ENCODE measurements around the gene TMEM169. TPM values are rescaled to one million over a fixed set of nuclear protein-coding genes. Genes with fewer than 3 reads are reported as not detected.

Gene TMEM169
- total and polyA plus RNA-seq, 2 of the 13 experiments (the other 11 are each of a cell fraction or from before 2014, with no cell fraction given) = 1.5 to 4.5 TPM

- TF ChIP-seq, protein P1, sequence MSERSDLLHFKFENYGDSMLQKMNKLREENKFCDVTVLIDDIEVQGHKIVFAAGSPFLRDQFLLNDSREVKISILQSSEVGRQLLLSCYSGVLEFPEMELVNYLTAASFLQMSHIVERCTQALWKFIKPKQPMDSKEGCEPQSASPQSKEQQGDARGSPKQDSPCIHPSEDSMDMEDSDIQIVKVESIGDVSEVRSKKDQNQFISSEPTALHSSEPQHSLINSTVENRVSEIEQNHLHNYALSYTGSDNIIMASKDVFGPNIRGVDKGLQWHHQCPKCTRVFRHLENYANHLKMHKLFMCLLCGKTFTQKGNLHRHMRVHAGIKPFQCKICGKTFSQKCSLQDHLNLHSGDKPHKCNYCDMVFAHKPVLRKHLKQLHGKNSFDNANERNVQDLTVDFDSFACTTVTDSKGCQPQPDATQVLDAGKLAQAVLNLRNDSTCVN (CRISPR knock-in tag; IDR thresholded peaks at IDR 0.05; ENCODE audit: borderline replicate concordance) = no peak
- TF ChIP-seq ZFY (CRISPR knock-in tag; IDR thresholded peaks at IDR 0.05) = peak; percentile 40; the same call in 1 of the 2 replicates
- TF ChIP-seq HOMEZ (CRISPR knock-in tag; IDR thresholded peaks at IDR 0.05; ENCODE audit: low read depth) = 0 out of 2 replicates have a peak, but pooled peaks have one; percentile 49
- no peak for TF ChIP-seq BCL6 (CRISPR knock-in tag; IDR thresholded peaks at IDR 0.05)
- no peak for TF ChIP-seq YEATS4 (CRISPR knock-in tag; IDR thresholded peaks at IDR 0.05; ENCODE audit: borderline replicate concordance)
- peak; percentile 8; the same call in 1 of the 2 replicates for TF ChIP-seq FOSL2 (CRISPR knock-in tag; IDR thresholded peaks at IDR 0.05)
- 0 out of 2 replicates have a peak, but pooled peaks have one; percentile 41 for TF ChIP-seq MIER2 (CRISPR knock-in tag; IDR thresholded peaks at IDR 0.05)
- TF ChIP-seq ZNF567 (CRISPR knock-in tag; IDR thresholded peaks at IDR 0.05; ENCODE audit: borderline replicate concordance) = 0 out of 2 replicates have a peak, but pooled peaks have one; percentile 27
- no peak for TF ChIP-seq SMARCC2 (IDR thresholded peaks at IDR 0.05)
- TF ChIP-seq ZMYM4 (CRISPR knock-in tag; IDR thresholded peaks at IDR 0.05) = peak; percentile 28; the same call in 1 of the 2 replicates
- TF ChIP-seq KIAA2018 (CRISPR knock-in tag; IDR thresholded peaks at IDR 0.05; ENCODE audit: borderline replicate concordance) = no peak
- TF ChIP-seq CC2D1A (CRISPR knock-in tag; IDR thresholded peaks at IDR 0.05) = no peak
- no peak for TF ChIP-seq KAT2B (IDR thresholded peaks at IDR 0.05; ENCODE audit: borderline replicate concordance, low read depth, low read length)
- TF ChIP-seq CBX1 (IDR thresholded peaks at IDR 0.05; ENCODE audit: low read depth) = no peak
- peak; percentile 45; the same call in 1 of the 2 replicates for TF ChIP-seq ZFX (CRISPR knock-in tag; IDR thresholded peaks at IDR 0.05; ENCODE audit: low read depth)
- TF ChIP-seq EP300 (IDR thresholded peaks at IDR 0.05; ENCODE audit: low read depth in 2 of 2, low read length in 2 of 2) = peak in 1 of 2 experiments; percentile 17; a peak in 1 of 4 replicates
- no peak for TF ChIP-seq EP300 (CRISPR knock-in tag; IDR thresholded peaks at IDR 0.05; ENCODE audit: borderline replicate concordance)
- TF ChIP-seq NFYC (CRISPR knock-in tag; IDR thresholded peaks at IDR 0.05) = no peak
- TF ChIP-seq POLR2A (IDR thresholded peaks at IDR 0.05; ENCODE audit: insufficient read depth in 1 of 2, low read depth in 2 of 2, low read length in 2 of 2) = peak; percentile 52 to 62; a peak in 3 of 4 replicates
- TF ChIP-seq ZNF234 (CRISPR knock-in tag; conservative IDR thresholded peaks at IDR 0.05) = no peak
Observed at GRCh38 chr2:216083464-216084281, 2.0 kb downstream of the TMEM169 start (continued).
